SW 1271 (cell line): ENCODE results near the gene POLA1.
A peak's percentile ranks its signal among the peaks of the same experiment; 100 is the strongest.

Experiments used
- DNase-seq, 2 experiments: peaks; one replicate each; lab custom pipeline; 2025; lab: John Stamatoyannopoulos, UW

The POLA1 gene

DNA sequence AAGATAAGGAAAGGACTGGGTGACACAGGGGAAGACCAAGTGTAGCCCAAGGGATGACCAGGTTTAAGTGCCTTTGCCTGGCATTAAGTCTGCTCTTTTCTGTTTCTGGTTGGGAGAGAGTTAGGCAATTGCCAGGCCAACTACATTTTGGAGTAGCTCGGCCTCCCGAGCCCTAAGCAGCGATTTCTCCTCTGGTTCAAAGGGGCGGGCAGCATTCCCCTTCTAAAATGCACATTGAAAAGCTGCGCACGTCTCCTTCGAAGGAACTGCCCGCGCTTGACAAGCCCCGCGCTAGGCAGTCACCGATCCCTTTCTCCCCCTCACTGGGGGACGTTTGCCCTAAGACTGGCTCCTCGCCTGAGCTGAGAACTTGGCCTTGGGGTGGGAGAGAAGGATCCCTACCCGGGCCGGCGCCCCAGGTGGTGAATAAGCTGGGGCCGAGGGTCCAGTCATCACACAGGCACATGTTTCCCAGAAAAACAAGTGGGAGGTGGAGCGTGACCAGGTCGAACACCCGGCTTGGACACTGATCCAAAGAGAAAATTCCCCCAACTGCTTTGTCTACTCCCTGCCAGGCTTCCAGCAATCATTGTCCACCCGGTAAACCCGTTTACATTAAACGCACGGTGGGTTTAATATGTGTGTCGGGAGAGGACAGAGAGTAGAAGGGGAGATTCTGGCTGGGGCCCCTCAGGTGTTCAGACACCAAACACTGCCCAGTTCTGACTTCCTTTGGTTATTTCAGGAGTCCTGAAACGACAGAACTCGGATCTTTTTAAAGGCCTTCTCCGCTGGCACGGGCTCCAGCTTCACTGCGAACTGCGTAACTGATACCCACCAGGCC is 318.1 kb downstream of the POLA1 start:
- no peak for DNase-seq

DNA sequence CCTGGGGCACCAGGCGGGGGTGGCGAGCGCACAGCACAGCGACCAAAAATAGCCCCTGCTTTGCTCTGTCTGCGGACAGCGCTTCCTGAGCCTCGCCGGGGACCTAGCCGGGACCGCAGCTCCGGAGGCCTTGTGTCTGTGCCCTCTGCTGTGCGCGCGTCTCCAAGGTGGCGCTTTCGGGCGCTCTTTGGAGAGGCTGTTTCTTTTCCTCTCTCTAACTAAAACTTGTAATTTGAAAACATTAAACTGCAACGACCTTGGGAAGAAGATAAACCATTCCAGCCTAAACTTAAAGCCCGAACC is 318.7 kb downstream of the POLA1 start:
- DNase-seq: no peak

DNA sequence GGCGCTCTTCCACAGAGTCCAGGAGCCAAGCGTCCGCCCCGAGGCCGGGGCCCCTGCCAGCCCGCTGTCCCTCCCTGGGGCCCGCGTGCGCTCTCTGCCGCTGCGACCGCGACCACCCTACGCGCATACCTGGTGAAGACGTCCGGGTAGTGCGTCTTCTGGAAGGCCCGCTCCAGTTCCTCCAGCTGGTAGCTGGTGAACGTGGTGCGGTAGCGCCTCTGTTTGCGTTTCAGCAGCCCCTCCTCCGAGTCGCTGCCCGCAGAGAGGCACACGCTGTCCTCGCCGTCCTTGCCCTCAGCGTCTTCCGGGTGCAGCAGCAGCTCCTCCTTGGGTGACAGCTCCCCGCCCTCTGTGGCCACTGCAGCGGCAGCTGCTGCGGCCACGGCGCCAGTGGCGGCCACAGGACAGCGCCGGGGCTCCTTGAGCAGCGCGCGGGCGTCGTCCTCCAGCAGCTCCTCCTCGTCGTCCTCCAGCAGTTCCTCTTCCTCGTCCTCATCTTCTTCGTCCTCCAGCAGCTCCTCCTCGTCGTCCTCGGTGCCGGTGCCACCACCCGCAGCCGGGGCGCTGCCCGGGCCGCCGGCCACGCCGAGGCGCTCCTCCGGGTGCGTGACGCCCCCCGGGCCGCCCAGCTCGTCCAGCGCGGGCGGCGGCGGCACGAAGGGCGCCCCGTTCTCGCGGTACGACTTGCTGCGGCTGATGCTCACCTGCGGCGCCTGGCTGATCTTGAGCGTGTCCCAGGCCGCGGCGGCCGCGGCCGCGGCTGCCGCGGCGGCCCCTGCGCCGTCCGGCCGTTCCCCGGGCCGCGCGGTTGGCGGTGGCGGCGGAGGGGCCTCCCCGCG is 319.3 kb downstream of the POLA1 start:
- peak in 1 of 2 experiments; percentile 1 for DNase-seq

DNA sequence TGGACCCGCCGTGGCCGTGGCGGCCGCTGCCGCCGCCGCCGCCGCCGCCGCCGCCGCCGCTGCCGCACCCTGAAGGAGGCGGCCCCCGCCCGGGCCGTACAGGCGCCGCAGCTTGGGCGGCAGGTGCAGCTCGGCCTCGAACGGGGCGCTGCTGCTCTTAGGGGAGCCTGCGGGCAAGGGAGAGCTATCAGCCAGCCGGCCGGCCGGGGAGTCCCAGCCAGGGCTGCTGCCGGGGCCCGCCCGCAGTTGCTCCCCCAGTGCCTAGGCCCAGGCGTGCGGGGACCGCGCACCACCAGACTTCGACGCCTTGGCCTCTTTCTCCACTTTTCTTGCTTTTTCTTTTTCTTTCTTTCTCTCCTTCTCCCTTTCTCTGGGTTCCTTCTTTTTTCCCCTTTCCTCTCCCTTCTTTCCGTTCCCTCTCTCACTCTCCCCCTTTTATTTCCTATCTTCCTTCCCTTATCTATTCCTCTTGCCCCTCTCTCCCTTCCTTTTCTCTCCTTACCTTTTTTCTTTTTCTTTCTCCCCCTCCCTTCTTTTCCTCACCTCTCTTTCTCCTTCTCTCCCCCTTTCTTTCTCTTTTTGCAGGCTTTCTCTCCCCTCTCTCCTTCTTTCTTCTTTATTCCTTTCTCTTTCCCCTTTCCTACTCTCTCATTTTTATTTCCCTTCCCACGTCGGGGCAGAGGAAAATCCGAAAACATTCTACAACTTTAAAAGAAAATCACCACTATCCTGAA is 320.1 kb downstream of the POLA1 start:
- DNase-seq: no peak

DNA sequence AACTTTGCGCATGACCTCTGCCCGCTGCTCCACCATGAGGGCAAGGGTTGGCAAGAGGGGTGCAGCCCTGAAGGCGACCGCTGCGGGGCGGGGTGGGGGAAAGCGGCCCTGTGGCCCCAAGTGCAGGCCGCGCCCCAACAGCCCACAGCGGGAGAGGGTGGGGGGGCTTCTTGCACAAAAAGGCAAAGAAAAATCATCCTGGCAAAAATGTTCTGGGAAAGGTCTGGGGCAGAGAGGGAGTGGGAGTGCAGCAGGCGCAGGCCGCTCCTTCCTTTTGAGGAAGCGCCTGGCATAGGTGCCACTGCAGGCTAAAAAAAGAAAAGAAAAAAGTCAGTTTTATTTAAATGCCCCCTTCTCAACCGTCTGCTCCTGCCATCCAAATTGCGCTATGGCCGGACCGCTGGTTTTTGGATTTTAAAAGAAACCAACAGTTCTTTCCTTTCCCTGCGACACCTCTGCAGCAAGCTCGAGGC is 320.7 kb downstream of the POLA1 start:
- no peak for DNase-seq

DNA sequence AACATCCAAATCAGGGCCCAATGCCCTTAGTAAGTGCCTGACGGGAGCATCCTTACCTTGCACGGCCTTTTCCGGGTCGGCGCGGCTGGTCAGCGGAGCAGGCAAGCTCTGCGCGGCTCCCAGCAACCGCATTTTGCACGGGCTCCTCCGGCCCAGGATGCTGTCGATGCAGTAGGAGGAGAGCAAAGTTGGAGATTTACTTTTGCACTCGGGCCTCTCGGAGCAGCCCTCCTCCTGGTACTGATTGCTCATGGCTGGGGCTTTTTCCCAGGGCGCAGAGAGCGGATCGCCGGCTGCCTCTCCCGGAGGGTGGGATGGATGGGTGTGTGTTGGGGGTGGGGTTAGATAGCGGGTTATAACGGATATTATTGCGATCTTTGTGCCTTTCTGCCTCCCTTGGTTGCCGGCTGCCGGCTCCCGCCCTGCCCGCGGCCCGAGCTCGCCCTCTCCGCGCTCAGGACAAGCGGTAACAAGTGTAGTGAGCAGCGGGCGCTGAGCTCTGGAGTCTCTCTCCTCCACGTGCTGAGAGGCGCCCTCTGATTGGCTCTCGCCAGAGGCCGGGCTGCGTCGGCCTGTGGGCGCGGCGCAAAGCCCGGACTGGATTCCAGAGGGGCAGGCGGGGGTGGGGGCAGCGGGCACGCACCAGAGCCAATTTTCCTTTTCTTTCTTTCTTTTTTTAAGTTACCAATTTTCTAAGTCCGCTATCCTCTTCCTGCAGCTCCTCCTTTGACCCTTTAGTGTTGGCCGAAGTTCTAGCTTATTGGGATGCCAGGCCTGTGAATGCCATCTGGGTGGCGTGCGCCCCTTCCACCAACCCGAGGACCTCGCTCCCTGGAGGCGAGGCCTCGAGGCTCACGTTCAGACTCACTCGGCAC is 322.0 kb downstream of the POLA1 start, which contains the start of gene ARX:
Gene ARX (minus strand): TSS at position 480 of the 875 bp plus-strand sequence. CDS start 228 bp downstream, at position 252.
- no peak for DNase-seq

DNA sequence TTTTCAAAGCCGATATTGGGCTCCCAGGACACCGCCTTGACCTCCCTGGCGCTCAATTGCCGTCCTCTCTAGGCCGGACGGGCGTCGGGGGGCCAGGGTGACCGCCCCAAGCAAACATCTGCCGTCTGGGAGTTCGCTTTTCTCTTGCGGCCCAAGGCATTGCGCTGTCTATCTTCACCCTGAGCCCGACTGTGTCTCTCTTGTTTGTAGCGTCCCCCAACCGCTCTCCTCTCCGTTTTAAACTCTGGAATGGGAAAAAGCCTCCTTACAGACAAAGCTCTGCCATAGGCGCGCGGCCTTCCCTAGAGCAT is 322.6 kb downstream of the POLA1 start:
- DNase-seq: no peak

DNA sequence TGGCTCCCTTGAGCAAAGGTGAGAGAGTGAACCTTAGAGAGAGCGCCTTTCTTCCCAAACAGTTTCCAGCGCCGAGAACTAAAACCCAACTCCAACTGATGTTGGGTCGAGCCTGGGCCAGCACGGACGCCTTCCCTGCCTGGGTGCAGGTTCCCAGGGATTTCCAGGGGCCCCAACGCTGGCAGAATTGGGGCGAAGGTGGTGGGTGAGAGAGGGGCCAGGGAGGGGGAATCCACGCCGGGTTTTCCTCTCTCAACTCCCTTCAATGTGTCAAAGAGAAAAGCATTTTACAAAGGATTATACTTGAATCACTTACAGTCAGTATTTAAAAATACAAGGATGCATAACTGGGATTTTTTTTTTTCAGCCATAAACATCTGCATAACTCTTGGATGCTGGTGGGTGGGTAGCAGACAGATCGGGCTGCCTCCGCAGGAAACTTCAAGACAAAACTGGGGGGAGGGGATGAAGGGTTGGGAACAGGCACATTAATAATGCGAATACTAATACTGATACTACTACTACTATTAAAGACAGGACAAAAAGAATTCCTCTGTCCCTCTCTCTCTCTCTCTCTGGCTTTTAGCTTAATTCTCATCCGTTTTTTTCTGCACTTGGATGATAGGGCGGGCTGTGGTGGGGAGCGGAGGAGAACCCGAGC is 323.4 kb downstream of the POLA1 start:
- no peak for DNase-seq

DNA sequence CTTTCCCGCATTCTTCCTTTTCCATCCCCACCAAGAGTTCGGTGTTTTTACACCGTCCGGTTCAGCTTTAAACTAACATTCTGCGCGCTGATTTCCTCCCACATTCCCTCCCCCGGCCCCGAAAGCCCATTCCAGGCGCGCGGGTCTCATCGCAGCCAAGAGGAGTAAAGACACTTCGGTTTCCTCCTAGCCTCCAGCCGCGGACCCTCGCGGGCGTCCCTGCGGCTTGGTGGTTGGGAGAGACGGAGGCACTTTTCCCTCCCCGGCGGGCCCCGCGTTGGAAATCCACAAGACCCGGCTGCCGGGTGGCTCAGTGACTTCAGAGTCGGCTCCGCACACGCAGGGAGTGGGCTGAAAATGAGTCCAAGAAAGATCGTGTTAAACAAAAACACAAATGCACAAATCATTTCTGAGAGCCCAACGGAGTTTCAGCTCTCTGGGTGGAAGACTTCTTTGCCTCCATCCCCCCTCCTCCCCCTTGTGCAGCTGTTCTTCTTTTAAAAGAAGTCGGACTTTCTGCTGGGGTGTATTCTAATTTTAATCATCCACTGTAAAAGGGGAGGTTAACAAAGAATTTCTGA is 324.0 kb downstream of the POLA1 start:
- no peak for DNase-seq

DNA sequence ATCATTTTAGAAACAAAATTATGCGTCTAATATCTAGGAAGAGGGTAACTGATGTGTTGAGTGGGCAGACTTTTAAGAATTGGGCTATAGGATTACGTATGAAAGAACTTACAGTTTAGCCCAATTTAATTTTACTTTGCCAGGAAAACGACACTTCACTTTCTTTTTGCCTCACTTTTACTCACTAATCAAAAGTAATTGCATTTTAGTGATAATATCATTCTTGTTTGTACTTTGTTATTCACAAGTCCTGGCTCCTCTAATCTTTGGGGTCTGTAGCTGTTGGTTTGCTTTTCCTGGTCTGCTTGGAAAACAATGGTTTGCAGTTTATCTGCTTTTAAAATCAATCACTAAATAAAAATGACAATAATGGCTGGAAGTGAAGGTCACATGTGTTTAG is 325.0 kb downstream of the POLA1 start:
- DNase-seq: no peak

DNA sequence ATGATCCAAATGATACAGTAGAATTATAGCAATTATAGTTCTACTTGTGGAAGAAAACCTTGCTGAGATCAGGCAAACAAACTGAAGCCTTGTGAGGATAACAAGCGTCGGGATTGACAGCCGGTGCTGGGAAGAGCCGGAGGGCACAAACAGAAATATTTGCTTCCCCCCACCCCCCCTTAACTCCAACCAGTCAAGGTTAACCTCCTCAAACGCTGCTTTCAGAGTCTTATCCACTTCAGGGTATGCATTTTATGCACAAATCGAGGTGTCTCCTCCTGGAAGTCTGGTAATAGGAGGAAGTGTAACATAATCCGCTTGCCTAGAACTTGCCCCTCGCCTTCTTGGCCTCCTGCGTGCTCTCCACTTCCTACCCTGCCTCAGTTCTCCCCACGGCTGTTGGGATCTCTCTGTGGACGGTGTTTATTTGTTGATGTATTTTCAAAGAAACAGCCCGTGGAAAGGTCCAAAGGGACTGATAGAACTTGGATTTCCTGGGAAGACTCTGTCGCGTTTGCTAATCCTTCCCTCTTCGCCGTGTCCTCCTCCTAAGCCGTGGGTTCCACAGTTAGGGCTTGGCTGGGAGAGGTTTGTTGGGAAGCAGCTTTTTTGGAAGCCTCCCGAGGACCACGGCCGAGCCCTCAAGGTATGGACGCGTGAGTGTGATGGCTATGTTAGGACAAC is 326.1 kb downstream of the POLA1 start:
- DNase-seq: no peak

DNA sequence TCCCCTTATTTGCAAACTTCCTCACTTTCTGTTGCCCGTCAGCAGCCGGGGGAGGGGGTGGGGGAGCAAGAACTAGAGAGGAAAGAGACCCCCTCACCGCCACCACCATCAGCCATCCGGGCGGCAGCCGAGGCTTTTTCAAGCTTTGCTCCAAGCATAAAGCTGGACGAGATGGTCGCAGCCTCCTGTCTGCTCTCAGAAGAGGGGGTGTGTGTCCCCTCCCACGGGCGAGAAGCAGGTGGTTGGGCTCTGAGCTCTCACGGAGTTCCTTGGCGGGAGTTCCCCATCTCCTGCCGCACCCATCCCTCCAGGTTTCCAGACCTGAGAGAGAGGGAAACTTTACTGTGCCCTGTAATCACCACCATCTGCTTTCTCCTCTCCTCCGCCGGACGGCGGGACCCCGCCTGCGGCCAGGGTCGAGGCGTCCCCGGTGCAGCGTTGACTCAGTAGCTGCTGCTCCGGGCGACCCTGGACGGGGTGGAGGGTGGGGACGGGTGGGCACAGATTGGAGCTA is 326.7 kb downstream of the POLA1 start:
- DNase-seq: no peak

DNA sequence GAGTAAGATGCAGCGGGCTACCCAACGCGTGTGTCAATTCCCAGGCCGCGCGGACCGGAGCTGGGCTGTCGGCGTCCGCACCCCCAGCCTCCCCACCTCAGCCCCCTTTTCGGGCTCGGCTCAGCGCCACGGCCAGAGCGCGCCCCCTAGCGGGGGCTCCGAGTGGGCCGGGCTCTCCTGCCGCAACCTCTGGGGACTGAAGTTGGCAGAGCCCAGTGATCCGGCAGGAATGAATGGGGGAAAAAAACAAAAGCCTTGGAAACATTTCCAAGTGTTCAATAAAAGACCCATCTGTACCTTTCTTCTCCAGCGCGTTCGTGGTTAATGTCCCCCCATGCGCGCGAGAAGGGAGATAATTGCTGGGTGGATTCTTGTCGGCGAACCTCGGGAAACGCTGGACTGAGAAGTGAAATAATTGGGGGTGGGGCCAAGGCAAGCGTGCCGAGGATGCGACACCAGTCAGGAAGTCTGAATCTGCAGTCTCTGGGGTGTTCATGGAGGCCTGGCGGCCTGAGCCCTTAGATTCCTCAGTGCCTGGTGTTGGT is 327.3 kb downstream of the POLA1 start:
- no peak for DNase-seq

DNA sequence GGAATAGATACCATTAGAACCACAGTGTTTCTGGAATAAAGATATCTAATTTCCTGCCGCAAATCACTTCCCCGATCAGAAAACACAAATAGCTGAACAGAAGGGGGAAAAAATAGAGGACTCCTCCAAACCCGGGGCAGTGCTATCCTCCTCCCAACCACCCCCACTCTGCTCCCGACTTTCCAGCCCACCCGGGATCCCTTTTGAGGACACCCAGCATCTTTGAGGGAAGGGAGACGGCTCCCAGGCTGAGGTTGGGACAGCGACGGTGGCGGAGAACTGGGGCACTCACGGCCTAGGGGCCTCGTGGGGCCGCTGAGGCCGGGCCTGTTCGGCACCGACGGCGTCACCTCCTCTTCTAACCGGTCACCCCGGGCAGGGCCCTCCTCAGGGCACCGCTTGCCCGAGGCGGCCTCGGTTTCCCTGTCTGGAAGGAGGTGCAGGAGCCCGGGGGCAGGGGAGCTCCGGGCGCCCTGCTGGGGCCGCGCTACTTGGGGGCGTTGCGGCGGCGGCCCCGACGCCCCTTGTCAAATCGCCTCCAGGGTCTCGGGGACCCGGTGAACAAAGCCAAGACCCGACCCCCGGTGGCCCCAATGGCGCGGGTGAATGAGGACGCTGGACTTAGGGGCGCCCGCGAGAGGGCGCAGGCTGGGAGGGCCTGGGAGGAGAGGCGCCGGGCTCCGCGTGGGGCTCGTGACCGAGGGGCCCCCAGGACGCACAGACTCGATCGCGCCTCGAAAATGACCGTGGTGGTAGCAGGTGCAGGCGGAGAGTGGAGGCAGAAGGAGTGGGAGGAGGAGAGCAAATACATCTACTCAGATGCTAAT is 329.0 kb downstream of the POLA1 start:
- DNase-seq: no peak

DNA sequence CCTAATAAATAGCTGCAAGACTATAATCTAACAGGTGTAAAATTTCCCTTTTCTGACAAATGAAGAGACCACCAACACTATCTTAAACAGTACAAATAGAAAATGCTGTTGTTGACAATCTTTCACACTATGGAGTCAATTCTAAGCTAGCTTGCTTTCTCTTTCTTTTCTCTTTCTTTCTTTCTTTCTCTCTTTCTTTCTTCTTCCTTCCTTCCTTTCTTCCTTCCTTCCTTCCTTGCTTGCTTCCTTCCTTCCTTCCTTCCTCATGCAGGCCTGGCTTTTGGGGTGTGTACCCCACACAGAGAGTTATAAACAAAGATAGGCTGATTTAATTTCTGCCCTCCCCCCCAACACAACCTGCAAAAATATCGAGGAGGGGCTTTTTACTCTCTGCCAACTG is 330.2 kb downstream of the POLA1 start:
- DNase-seq: no peak

DNA sequence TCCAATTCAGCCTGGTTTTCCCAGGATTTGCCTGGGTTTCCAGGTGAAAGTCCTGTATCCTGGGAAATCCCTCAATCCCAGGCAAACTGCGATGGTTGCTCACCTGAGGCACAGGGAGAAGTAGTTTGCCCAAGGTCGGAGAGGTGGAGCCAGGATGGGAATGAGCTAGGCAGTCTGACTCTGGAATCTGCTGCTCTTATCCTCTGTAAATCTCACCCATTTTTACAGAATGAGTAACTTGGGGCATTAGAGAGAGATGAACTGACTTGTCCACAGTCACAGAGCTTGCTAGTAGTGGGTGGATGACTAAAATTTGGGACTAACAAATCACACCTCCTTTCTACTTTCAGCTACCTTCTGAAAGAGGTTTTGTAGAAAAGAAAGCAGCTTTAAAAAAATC is 331.9 kb downstream of the POLA1 start:
- DNase-seq: no peak

DNA sequence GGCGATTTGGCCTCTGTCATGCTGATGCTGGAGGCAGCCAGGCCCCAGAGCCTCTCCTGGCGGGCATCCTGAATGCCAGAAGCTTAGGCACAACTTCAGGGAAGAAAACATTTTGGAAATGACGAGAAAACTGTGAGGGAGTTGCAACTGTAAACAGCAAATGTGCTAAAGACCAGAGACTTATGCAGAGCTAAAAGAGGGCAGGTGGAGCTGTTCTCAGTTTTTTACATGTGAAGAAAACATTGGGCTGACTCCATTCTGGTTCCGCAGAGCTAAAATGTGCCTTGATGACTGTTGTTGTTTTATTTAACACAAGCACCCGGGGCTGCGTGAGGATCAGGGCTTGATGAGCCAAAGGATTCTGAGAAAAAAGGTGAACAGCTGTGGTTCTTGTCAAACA is 332.9 kb downstream of the POLA1 start:
- no peak for DNase-seq

DNA sequence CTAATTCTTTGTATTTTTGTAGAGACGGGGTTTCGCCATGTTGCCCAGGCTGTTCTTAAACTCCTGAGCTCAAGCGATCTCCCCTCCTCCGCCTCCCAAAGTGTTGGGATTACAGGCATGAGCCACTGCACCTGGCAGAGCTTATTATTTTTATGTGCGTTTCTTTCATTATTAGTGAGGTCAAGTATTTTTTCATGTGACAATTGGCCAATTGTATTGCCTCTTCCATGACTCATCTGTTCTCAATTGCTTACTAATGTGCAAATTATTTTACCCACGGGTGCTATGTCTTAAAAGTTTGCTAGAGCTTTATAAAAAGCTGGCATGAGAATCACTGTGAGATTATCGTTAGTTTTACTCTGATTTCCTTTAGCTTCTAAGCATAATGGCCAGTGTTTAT is 335.0 kb downstream of the POLA1 start:
- DNase-seq: no peak
